Urothelium cell line (cell line): ENCODE results near the gene CNGA2.

Experiments
- DNase-seq: peaks from one replicate; pipeline ENCODE4 v3.0.0; 2011; ENCODE audit warnings: low spot score, mixed read lengths
- FAIRE-seq: peaks from 2 replicates; lab custom pipeline; 2011; peaks lifted over from hg19 to GRCh38; lab: Jason Lieb, UNC

The CNGA2 gene

GRCh38 chrX:151746502-151746901 lies 12.0 kb downstream of the CNGA2 start:
- DNase-seq (no peak), FAIRE-seq (no peak)

GRCh38 chrX:151750511-151750910 lies 16.0 kb downstream of the CNGA2 start:
- DNase-seq (no peak), FAIRE-seq (no peak)

- no peak for DNase-seq
- FAIRE-seq, result no peak
Observed at GRCh38 chrX:151752847-151753246, 18.3 kb downstream of the CNGA2 start.

- FAIRE-seq (peak; percentile 62), DNase-seq (peak; percentile 70)
Observed at GRCh38 chrX:151753313-151754046, 18.9 kb downstream of the CNGA2 start.

GRCh38 chrX:151754047-151754429 lies 19.5 kb downstream of the CNGA2 start:
- peak; percentile 44 for DNase-seq
- no peak for FAIRE-seq

- FAIRE-seq, result no peak
- no peak for DNase-seq
Observed at GRCh38 chrX:151754641-151755215, 20.2 kb downstream of the CNGA2 start.

- FAIRE-seq, result no peak
- no peak for DNase-seq
Observed at GRCh38 chrX:151759041-151759708, 24.6 kb downstream of the CNGA2 start.

GRCh38 chrX:151762802-151763201 lies 28.3 kb downstream of the CNGA2 start:
- no peak for FAIRE-seq

GRCh38 chrX:151763711-151764110 lies 29.2 kb downstream of the CNGA2 start:
- DNase-seq (no peak), FAIRE-seq (no peak)

More at GRCh38 chrX:151762802-151763201, 28.3 kb downstream of the CNGA2 start:
- DNase-seq, result no peak

- DNase-seq (no peak), FAIRE-seq (no peak)
Observed at GRCh38 chrX:151765026-151765425, 30.5 kb downstream of the CNGA2 start.

- FAIRE-seq (no peak), DNase-seq (no peak)
Observed at GRCh38 chrX:151771726-151772125, 37.2 kb downstream of the CNGA2 start.

- FAIRE-seq (no peak), DNase-seq (no peak)
Observed at GRCh38 chrX:151773434-151773833, 38.9 kb downstream of the CNGA2 start.

- DNase-seq (no peak), FAIRE-seq (no peak)
Observed at GRCh38 chrX:151774421-151774820, 39.9 kb downstream of the CNGA2 start.

GRCh38 chrX:151776181-151776731 lies 41.7 kb downstream of the CNGA2 start:
- no peak for FAIRE-seq
- no peak for DNase-seq

- no peak for DNase-seq
- FAIRE-seq, result no peak
Observed at GRCh38 chrX:151776936-151777335, 42.4 kb downstream of the CNGA2 start.

GRCh38 chrX:151779258-151779657 lies 44.7 kb downstream of the CNGA2 start:
- DNase-seq (no peak), FAIRE-seq (no peak)

GRCh38 chrX:151780621-151781020 lies 46.1 kb downstream of the CNGA2 start:
- FAIRE-seq (no peak), DNase-seq (no peak)

- no peak for FAIRE-seq
- peak; percentile 60 for DNase-seq
Observed at GRCh38 chrX:151789179-151789800, 54.7 kb downstream of the CNGA2 start.

GRCh38 chrX:151790481-151791160 lies 56.1 kb downstream of the CNGA2 start:
- no peak for DNase-seq
- no peak for FAIRE-seq

GRCh38 chrX:151791961-151792360 lies 57.4 kb downstream of the CNGA2 start:
- FAIRE-seq, result no peak
- DNase-seq, result no peak

GRCh38 chrX:151792505-151792904 lies 58.0 kb downstream of the CNGA2 start:
- no peak for DNase-seq
- no peak for FAIRE-seq
